HG03469 (cell line): ENCODE measurements around the gene COX7B2.
A peak's percentile ranks its signal among the peaks of the same experiment; 100 is the strongest.

Source experiments
- ATAC-seq: cut with Tn5 transposase; IDR thresholded peaks from one replicate; pipeline ENCODE4 v1.9.1; 2021; ENCODE audit warnings: mild to moderate bottlenecking, moderate library complexity, moderate number of reproducible peaks; ENCODE audit not compliant: unreplicated experiment

COX7B2 gene

DNA sequence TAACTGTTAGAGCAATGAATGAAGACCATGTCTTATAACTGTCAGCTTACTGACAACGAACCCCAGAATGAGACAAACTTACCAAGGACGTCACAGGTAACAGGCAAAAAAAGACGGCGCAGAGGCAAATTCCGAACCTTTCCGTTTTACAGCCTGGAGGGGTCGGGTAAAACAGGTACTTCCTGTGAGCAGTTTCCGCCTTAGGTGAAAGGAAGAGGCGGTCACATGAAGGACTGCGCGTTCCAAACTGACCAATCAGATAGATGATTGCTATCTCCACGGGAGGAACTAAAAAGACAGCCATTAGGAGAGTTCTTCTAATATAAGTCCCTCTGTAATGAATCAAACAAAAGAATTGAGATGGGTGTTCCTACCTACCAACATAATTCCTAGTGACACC is at the start of gene COX7B2:
COX7B2 (minus strand) TSS at position 168 of the 400 bp plus-strand sequence. CDS start 174,053 bp downstream, outside the sequence.
- no peak for ATAC-seq

- no peak for ATAC-seq
Observed at GRCh38 chr4:46956451-46956850, 47.4 kb upstream of the COX7B2 start.

- no peak for ATAC-seq
Observed at GRCh38 chr4:46955601-46956000, 46.6 kb upstream of the COX7B2 start.

- ATAC-seq: no peak
Observed at GRCh38 chr4:46954643-46955042, 45.6 kb upstream of the COX7B2 start.

- ATAC-seq: no peak
Observed at GRCh38 chr4:46953564-46953963, 44.5 kb upstream of the COX7B2 start.

DNA sequence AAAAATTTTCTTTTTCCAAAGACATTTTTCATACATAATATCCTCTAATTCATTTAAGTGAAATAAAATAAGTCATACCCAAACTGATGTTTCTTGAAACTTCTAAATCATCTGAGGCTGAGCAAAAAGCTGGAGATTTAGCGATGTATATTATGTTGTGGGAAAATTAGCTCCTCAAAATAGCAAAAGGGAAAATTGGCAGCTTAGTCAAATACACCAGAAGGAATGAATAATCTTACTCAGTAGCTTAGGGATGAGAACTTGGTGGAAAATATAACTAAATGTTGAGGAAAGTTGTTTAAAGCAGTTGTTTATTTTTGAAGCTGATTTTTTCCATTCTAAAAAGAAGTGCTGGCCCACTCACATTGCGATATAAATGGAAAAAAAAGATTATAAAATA is 43.4 kb upstream of the COX7B2 start:
- ATAC-seq: no peak

- ATAC-seq: no peak
Observed at GRCh38 chr4:46950826-46951225, 41.8 kb upstream of the COX7B2 start.

DNA sequence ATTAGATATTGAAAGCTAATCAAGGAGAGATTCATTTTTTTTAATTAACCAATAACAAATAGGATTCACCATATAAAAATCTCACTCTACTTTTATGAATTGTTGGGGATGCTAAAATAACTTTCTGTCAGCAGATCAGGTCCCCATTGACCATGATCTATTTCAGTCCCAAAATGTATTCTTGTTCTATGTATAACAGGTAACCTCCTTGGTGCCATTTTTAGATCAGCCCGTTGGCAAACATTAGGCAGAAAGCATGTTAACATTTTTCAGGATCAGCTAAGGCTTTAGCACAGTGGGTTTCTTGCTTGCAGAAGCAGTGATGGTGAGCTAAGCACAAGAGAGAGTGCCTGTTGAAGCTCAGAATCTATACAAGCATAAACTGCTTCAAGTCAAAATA is 40.8 kb upstream of the COX7B2 start:
- no peak for ATAC-seq

- no peak for ATAC-seq
Observed at GRCh38 chr4:46947541-46947940, 38.5 kb upstream of the COX7B2 start.

DNA sequence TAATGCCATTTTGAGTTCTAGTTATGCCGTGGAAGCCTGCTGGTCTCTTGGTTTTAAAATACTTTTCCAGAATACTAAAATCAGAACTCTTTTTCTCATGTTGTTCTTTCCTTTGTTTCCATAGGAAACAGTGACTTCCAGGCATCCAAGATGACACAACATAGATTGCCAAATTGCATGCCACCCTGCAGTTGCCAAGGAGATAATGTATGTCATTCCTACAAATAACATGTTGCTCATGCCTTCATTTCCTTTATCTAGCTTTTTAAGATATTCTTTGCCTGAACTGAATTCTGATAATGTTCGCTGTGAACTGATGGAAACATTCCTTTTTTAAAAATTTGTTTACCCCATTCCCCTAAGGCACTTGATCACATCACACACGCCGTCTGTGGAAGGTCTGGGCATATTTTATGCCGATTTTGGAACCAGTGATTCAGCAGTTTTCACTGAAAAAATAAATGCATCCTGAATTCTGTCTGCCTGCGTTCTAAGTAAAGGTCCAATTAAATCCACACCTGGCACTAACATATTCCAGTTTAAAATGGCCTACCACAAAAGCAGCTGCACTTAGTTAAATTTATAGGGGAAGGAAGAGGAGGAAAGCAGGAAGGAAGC is 38.0 kb upstream of the COX7B2 start:
- no peak for ATAC-seq

- no peak for ATAC-seq
Observed at GRCh38 chr4:46945062-46945461, 36.0 kb upstream of the COX7B2 start.

- no peak for ATAC-seq
Observed at GRCh38 chr4:46944345-46944744, 35.3 kb upstream of the COX7B2 start.

GRCh38 chr4:46937493-46937892 is 28.4 kb upstream of the COX7B2 start:
- no peak for ATAC-seq

- ATAC-seq: no peak
Observed at GRCh38 chr4:46934726-46935125, 25.7 kb upstream of the COX7B2 start.

DNA sequence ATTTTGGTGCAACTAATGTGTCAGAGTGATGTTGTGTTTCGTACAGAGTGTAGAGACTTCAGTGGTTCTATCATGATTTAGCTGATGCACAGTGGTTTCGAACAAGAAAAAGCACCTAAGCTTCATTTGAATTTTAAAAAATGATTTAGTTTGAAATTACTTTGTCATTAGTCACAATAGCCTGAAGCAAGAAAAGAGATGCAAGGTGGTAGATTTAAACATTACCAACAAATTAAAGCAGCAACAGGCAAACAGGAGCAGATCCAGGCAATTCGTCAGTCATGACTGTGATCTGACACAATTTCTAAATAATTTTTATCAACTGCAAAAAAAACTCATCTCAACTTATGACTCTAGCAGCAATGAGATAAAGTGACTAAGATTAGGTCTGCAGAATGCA is 24.6 kb upstream of the COX7B2 start:
- no peak for ATAC-seq

GRCh38 chr4:46931981-46932380 is 22.9 kb upstream of the COX7B2 start:
- peak; percentile 61 for ATAC-seq

- ATAC-seq: no peak
Observed at GRCh38 chr4:46930891-46931290, 21.8 kb upstream of the COX7B2 start.

- ATAC-seq: no peak
Observed at GRCh38 chr4:46927201-46927600, 18.2 kb upstream of the COX7B2 start.

DNA sequence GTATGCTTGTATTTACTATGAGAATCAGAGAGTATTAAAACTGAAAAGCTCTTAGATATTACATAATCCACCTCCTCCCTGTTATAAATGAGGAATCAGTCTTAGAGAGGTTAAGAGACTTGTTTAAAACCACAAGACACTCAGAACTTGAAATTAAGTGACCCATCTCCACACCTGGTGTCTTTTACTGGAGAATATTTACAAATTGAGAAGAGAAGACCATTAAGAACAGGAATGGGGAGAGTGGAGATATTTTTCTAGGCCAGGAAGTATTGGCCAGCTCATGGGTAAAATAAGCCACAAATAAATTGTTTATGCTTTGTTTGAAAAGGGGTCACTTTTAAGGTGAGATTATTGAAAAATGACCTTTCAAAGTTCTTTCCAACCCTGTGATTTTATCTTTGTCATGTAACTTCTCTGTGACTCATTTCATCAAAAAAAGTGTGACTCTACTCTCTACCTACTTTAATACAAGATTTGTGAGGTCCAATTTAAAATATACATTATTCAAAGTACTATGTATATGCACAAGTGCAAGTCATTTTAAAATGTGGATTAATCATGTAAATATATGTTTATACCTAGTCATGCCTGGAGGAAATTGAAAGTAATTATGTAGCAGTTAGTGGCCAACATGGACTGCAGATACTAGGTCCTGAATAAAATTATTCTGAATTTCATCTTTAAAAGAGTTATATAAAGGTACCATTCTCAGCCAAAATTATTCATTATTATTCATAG is 15.9 kb upstream of the COX7B2 start:
- no peak for ATAC-seq

DNA sequence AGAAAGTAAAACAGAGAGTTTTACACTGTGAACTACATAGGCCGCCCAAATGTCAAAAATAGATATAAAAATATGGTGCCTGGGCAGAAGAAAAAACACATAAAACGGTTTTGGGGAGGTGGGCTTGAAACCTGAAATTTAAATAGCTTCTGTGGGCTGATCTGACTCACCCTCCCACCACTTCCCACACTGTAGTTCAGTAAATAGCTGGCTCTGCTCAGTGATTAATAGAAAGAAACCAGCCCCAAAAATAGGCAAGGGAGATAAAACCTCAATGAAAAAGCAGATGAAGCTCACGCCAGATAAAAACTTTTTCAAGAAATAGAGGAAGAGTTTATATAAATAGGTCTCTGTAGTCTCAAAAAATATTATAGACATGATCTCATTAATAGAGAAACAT is 13.2 kb upstream of the COX7B2 start:
- no peak for ATAC-seq

GRCh38 chr4:46908148-46908547 is 897 bp downstream of the COX7B2 start:
- ATAC-seq: no peak

GRCh38 chr4:46900082-46900481 is 9.0 kb downstream of the COX7B2 start:
- no peak for ATAC-seq

GRCh38 chr4:46894826-46895225 is 14.2 kb downstream of the COX7B2 start:
- no peak for ATAC-seq
